ENCODE results near the gene SINHCAF.

DNA sequence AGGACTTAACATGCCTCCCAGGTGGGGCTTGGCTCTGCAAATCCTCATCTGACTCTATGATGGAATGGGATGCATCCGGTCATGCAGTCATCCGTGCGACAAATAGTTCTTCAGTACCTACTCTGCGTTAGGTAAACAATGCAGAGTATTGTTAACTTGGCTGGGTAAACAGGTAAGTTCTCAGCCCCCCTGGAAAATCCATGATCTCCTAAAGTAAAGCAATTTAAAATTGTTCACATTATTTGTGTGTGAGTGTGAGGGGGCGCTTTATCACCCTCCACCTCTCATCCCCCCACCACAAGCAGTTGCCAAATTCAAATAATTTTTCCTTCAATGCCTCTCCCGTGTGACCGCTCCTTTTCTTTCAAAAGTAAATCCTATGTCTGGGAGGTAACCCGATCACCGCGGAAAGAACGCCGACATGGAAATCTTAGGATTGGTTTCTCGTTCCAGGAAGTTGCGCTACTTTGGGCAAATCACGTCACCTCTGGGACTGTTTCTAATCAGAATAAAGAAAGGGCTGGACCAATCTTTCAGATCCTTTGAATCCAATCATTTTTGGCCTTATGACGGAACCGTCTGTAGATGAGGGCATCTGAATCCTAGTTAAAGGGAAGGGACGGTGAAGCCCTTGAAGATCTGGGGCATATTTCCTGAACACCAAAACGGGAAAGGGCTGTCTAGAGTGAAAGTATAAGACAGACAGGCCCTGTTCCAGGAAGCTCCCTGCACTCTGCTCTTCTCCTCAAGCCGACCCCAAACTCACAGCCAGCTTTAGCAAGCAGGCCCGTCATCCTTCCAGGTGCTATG is 44.0 kb upstream of the SINHCAF start:
- TF ChIP-seq, protein P1, sequence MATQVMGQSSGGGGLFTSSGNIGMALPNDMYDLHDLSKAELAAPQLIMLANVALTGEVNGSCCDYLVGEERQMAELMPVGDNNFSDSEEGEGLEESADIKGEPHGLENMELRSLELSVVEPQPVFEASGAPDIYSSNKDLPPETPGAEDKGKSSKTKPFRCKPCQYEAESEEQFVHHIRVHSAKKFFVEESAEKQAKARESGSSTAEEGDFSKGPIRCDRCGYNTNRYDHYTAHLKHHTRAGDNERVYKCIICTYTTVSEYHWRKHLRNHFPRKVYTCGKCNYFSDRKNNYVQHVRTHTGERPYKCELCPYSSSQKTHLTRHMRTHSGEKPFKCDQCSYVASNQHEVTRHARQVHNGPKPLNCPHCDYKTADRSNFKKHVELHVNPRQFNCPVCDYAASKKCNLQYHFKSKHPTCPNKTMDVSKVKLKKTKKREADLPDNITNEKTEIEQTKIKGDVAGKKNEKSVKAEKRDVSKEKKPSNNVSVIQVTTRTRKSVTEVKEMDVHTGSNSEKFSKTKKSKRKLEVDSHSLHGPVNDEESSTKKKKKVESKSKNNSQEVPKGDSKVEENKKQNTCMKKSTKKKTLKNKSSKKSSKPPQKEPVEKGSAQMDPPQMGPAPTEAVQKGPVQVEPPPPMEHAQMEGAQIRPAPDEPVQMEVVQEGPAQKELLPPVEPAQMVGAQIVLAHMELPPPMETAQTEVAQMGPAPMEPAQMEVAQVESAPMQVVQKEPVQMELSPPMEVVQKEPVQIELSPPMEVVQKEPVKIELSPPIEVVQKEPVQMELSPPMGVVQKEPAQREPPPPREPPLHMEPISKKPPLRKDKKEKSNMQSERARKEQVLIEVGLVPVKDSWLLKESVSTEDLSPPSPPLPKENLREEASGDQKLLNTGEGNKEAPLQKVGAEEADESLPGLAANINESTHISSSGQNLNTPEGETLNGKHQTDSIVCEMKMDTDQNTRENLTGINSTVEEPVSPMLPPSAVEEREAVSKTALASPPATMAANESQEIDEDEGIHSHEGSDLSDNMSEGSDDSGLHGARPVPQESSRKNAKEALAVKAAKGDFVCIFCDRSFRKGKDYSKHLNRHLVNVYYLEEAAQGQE (IDR thresholded peaks at IDR 0.05), result no peak
- no peak for TF ChIP-seq TAF1 (conservative IDR thresholded peaks at IDR 0.05)
- TF ChIP-seq, protein P2, sequence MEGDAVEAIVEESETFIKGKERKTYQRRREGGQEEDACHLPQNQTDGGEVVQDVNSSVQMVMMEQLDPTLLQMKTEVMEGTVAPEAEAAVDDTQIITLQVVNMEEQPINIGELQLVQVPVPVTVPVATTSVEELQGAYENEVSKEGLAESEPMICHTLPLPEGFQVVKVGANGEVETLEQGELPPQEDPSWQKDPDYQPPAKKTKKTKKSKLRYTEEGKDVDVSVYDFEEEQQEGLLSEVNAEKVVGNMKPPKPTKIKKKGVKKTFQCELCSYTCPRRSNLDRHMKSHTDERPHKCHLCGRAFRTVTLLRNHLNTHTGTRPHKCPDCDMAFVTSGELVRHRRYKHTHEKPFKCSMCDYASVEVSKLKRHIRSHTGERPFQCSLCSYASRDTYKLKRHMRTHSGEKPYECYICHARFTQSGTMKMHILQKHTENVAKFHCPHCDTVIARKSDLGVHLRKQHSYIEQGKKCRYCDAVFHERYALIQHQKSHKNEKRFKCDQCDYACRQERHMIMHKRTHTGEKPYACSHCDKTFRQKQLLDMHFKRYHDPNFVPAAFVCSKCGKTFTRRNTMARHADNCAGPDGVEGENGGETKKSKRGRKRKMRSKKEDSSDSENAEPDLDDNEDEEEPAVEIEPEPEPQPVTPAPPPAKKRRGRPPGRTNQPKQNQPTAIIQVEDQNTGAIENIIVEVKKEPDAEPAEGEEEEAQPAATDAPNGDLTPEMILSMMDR (IDR thresholded peaks at IDR 0.05; ENCODE audit: low read depth, low read length, missing input control), result no peak

Measured in liver (tissue), 3 donors.